ENCODE measurements around the gene EHBP1L1. TPM values are rescaled to one million over a fixed set of nuclear protein-coding genes. Genes with fewer than 3 reads are reported as not detected.
"Not testable (repeated sequence)": the region's sequence is repeated elsewhere in the genome, so short reads cannot be mapped to it uniquely, and the experiment has no call there.

The EHBP1L1 gene
- total and polyA plus RNA-seq, 2 donors (not counting 1 experiment from before 2014, with no cell fraction given), result 12.8 to 53.5 TPM

DNA sequence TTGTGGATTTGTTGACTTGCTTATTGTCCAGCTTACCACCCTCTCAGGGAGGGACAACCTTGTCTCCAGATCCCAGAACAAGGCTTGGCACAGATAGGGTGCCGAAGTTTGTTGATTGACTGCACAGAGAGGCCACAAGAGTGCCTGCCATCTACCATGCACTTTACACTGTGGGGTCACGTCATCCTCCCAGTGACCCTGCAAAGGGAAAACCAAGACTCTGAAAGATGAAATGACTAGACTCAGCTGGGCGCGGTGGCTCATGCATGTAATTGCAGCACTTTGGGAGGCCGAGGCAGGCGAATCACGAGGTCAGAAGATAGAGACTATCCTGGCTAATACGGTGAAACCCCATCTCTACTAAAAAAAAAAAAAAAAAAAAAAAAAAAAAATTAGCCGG lies 13.1 kb upstream of the EHBP1L1 start:
- Histone ChIP-seq H3K27me3 (ENCODE audit: control insufficient read depth, insufficient read depth, low read length) (no peaks in the 10 kb centered on the region), H3K36me3 (ENCODE audit: control insufficient read depth, insufficient read depth, low read length) (no peaks in the 10 kb centered on the region), H3K79me2 (ENCODE audit: control insufficient read depth, insufficient read depth, low read length) (peaks cover 2% of the 10 kb centered on the region), H3K4me2 (ENCODE audit: extremely low read depth, insufficient read depth, low read length) (no peak overlapping the region), H3K9me3 (ENCODE audit: control insufficient read depth, insufficient read depth, low read depth, low read length) (no peaks in the 10 kb centered on the region), H3K27ac (ENCODE audit: insufficient read depth, low read length) (no peak overlapping the region), H3K4me1 (ENCODE audit: control insufficient read depth, extremely low read depth, insufficient read depth, low read length) (peaks cover 27% of the 10 kb centered on the region), H3K9ac (ENCODE audit: insufficient read depth, low read length) (no peak overlapping the region), H2AFZ (ENCODE audit: low read length) (no peak overlapping the region), H4K20me1 (ENCODE audit: control insufficient read depth, extremely low read depth, insufficient read depth, low read length) (no peaks in the 10 kb centered on the region), H3K4me3 (replicated peaks in 1 of 4; ENCODE audit: control extremely low read depth in 1 of 4, insufficient read depth in 1 of 4, low read depth in 3 of 4, low read length in 4 of 4) (no peak overlapping the region)
- TF ChIP-seq, protein P1, sequence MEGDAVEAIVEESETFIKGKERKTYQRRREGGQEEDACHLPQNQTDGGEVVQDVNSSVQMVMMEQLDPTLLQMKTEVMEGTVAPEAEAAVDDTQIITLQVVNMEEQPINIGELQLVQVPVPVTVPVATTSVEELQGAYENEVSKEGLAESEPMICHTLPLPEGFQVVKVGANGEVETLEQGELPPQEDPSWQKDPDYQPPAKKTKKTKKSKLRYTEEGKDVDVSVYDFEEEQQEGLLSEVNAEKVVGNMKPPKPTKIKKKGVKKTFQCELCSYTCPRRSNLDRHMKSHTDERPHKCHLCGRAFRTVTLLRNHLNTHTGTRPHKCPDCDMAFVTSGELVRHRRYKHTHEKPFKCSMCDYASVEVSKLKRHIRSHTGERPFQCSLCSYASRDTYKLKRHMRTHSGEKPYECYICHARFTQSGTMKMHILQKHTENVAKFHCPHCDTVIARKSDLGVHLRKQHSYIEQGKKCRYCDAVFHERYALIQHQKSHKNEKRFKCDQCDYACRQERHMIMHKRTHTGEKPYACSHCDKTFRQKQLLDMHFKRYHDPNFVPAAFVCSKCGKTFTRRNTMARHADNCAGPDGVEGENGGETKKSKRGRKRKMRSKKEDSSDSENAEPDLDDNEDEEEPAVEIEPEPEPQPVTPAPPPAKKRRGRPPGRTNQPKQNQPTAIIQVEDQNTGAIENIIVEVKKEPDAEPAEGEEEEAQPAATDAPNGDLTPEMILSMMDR (conservative IDR thresholded peaks at IDR 0.05 in 1 of 2, IDR thresholded peaks at IDR 0.05 in 1 of 2; ENCODE audit: low read depth in 1 of 2, low read length in 2 of 2), result no peak
- no peak for TF ChIP-seq EZH2 (IDR thresholded peaks at IDR 0.05; ENCODE audit: low read length, missing control alignments)
- no peak for DNase-seq (ENCODE audit: low read depth in 2 of 2)

DNA sequence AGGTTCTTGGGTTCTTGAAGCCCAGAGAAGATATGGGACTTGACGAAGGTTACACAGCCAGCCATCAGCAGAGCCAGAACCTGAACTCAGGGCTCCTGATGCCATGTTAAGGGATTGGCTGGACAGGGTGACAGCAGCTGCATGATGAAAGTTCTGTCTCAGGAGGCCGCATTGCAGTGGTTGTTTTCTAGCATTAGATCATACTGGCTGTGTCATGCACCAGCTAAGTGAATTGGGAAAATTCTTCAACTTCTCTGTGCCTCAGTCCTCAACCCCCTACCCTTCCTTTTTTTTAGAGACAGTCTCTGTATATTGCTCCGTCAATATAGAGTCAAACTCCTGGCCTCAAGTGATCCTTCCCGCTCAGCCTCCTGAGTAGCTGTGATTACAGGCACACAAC lies 12.3 kb upstream of the EHBP1L1 start:
- Histone ChIP-seq H3K4me3 (replicated peaks in 1 of 4; ENCODE audit: control extremely low read depth in 1 of 4, insufficient read depth in 1 of 4, low read depth in 3 of 4, low read length in 4 of 4) (no peak overlapping the region), H3K4me1 (ENCODE audit: control insufficient read depth, extremely low read depth, insufficient read depth, low read length) (peaks cover 25% of the 10 kb centered on the region), H2AFZ (ENCODE audit: low read length) (no peak overlapping the region), H4K20me1 (ENCODE audit: control insufficient read depth, extremely low read depth, insufficient read depth, low read length) (no peaks in the 10 kb centered on the region), H3K79me2 (ENCODE audit: control insufficient read depth, insufficient read depth, low read length) (peaks cover 6% of the 10 kb centered on the region), H3K27me3 (ENCODE audit: control insufficient read depth, insufficient read depth, low read length) (no peaks in the 10 kb centered on the region), H3K36me3 (ENCODE audit: control insufficient read depth, insufficient read depth, low read length) (no peaks in the 10 kb centered on the region), H3K9me3 (ENCODE audit: control insufficient read depth, insufficient read depth, low read depth, low read length) (no peaks in the 10 kb centered on the region), H3K4me2 (ENCODE audit: extremely low read depth, insufficient read depth, low read length) (no peak overlapping the region), H3K9ac (ENCODE audit: insufficient read depth, low read length) (no peak overlapping the region), H3K27ac (ENCODE audit: insufficient read depth, low read length) (no peak overlapping the region)
- DNase-seq (ENCODE audit: low read depth in 2 of 2), result no peak
- TF ChIP-seq, protein P1 (conservative IDR thresholded peaks at IDR 0.05 in 1 of 2, IDR thresholded peaks at IDR 0.05 in 1 of 2; ENCODE audit: low read depth in 1 of 2, low read length in 2 of 2), result no peak
- TF ChIP-seq EZH2 (IDR thresholded peaks at IDR 0.05; ENCODE audit: low read length, missing control alignments), result no peak

DNA sequence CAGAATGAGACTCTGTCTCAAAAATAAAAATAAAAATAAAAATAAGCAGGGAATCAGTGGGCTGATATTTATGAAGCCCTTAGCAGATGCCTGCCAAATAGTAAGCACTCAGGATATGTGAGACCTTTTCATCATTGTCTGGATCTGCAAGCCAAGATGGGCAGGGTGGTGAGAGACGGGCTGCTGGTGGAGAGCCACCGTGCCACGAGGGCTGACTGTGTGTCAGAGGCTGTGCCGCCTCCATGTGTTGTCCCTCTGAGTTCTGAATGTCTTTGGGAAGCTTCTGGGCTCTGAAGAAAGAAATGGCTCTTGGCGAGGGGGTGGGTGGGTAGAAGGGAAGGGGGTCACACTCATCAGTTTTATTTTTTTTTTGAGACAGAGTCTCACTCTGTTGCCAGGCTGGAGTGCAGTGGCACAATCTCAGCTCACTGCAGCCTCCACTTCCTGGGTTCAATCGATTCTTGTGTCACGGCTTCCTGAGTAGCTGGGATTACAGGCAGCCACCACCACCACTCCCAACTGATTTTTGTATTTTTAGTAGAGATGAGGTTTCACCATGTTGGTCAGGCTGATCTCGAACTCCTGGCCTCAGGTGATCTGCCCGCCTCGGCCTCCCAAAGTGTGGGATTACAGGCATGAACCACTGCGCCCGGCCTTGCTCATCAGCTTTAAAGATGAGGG lies 10.8 kb upstream of the EHBP1L1 start:
- not testable (repeated sequence) for H3K9me3 ChIP-seq (ENCODE audit: control insufficient read depth, insufficient read depth, low read depth, low read length); H3K27me3 ChIP-seq (ENCODE audit: control insufficient read depth, insufficient read depth, low read length); H3K36me3 ChIP-seq (ENCODE audit: control insufficient read depth, insufficient read depth, low read length); H3K4me3 ChIP-seq (replicated peaks in 1 of 4; ENCODE audit: control extremely low read depth in 1 of 4, insufficient read depth in 1 of 4, low read depth in 3 of 4, low read length in 4 of 4); H4K20me1 ChIP-seq (ENCODE audit: control insufficient read depth, extremely low read depth, insufficient read depth, low read length); H3K9ac ChIP-seq (ENCODE audit: insufficient read depth, low read length); DNase-seq (ENCODE audit: low read depth in 2 of 2); H2AFZ ChIP-seq (ENCODE audit: low read length); H3K27ac ChIP-seq (ENCODE audit: insufficient read depth, low read length); H3K4me2 ChIP-seq (ENCODE audit: extremely low read depth, insufficient read depth, low read length)
- Histone ChIP-seq H3K79me2 (ENCODE audit: control insufficient read depth, insufficient read depth, low read length) (peaks cover 12% of the 10 kb centered on the region), H3K4me1 (ENCODE audit: control insufficient read depth, extremely low read depth, insufficient read depth, low read length) (peaks cover 19% of the 10 kb centered on the region)

Data from fibroblast of lung (primary cell).